ENCODE data around the gene CLEC11A. TPM values are rescaled to one million over a fixed set of nuclear protein-coding genes. Genes with fewer than 3 reads are reported as not detected.

The CLEC11A gene
- total and polyA plus RNA-seq, 2 donors from 2014 or later: 9.6 to 24.5 TPM

GRCh38 chr19:50720181-50720920, 2.8 kb upstream of the CLEC11A start:
- Histone ChIP-seq H3K9me3 (ENCODE audit: control insufficient read depth in 2 of 3, insufficient read depth in 1 of 3, low read length in 3 of 3) (no peaks in the 10 kb centered on the region), H3K4me1 (ENCODE audit: control insufficient read depth in 2 of 3, insufficient read depth in 2 of 3, low read depth in 1 of 3, low read length in 3 of 3) (peaks cover 0 to 4% (median 0%) of the 10 kb centered on the region in 3 donors), H3K27me3 (ENCODE audit: control insufficient read depth, insufficient read depth, low read length) (no peaks in the 10 kb centered on the region), H3K9ac (ENCODE audit: low read length in 3 of 3) (no peak overlapping the region), H3K4me3 (ENCODE audit: low read length in 3 of 3) (no peak overlapping the region), H3K27ac (ENCODE audit: low read depth in 2 of 2, low read length in 2 of 2) (no peak overlapping the region), H3K36me3 (ENCODE audit: control insufficient read depth in 2 of 3, insufficient read depth in 3 of 3, low read length in 3 of 3) (no peaks in the 10 kb centered on the region)
- DNase-seq (peak in 2 of 5 donors; percentile 34 to 66), FAIRE-seq (no peak)
- intact Hi-C loops (cut with DNase I): no loop called here
- no peak for TF ChIP-seq CTCF (IDR thresholded peaks at IDR 0.05; ENCODE audit: borderline replicate concordance, extremely low read depth, insufficient read depth)

- Histone ChIP-seq H3K27me3 (ENCODE audit: control insufficient read depth, insufficient read depth, low read length) (no peaks in the 10 kb centered on the region), H3K4me3 (ENCODE audit: low read length in 3 of 3) (no peak overlapping the region), H3K9ac (ENCODE audit: low read length in 3 of 3) (no peak overlapping the region), H3K9me3 (ENCODE audit: control insufficient read depth in 2 of 3, insufficient read depth in 1 of 3, low read length in 3 of 3) (no peaks in the 10 kb centered on the region), H3K36me3 (ENCODE audit: control insufficient read depth in 2 of 3, insufficient read depth in 3 of 3, low read length in 3 of 3) (no peaks in the 10 kb centered on the region), H3K27ac (ENCODE audit: low read depth in 2 of 2, low read length in 2 of 2) (no peak overlapping the region), H3K4me1 (ENCODE audit: control insufficient read depth in 2 of 3, insufficient read depth in 2 of 3, low read depth in 1 of 3, low read length in 3 of 3) (peaks cover 0 to 8% (median 0%) of the 10 kb centered on the region in 3 donors)
- TF ChIP-seq CTCF (IDR thresholded peaks at IDR 0.05; ENCODE audit: borderline replicate concordance, extremely low read depth, insufficient read depth): no peak
- DNase-seq: no peak
- no peak for FAIRE-seq
- intact Hi-C loops (cut with DNase I): no loop called here
Observed at GRCh38 chr19:50720921-50721381, 2.2 kb upstream of the CLEC11A start.

- no peaks in the 10 kb centered on the region for H3K27me3 ChIP-seq (ENCODE audit: control insufficient read depth, insufficient read depth, low read length)
- DNase-seq: no peak
Observed at GRCh38 chr19:50721441-50722137, 1.6 kb upstream of the CLEC11A start.

More at GRCh38 chr19:50721441-50722137, 1.6 kb upstream of the CLEC11A start:
- intact Hi-C loops (cut with DNase I): no loop called here
- Histone ChIP-seq H3K9ac (ENCODE audit: low read length in 3 of 3) (no peak overlapping the region), H3K4me3 (ENCODE audit: low read length in 3 of 3) (no peak overlapping the region), H3K36me3 (ENCODE audit: control insufficient read depth in 2 of 3, insufficient read depth in 3 of 3, low read length in 3 of 3) (no peaks in the 10 kb centered on the region), H3K4me1 (ENCODE audit: control insufficient read depth in 2 of 3, insufficient read depth in 2 of 3, low read depth in 1 of 3, low read length in 3 of 3) (peaks cover 0 to 8% (median 0%) of the 10 kb centered on the region in 3 donors), H3K9me3 (ENCODE audit: control insufficient read depth in 2 of 3, insufficient read depth in 1 of 3, low read length in 3 of 3) (no peaks in the 10 kb centered on the region), H3K27ac (ENCODE audit: low read depth in 2 of 2, low read length in 2 of 2) (no peak overlapping the region)
- FAIRE-seq: no peak
- TF ChIP-seq CTCF (IDR thresholded peaks at IDR 0.05; ENCODE audit: borderline replicate concordance, extremely low read depth, insufficient read depth): no peak
